LNCaP clone FGC (cell line): ENCODE measurements around the gene TIAM1.

Experiments used
- DNase-seq: peaks from one replicate; pipeline ENCODE4 v3.0.0-alpha.2; 2011; ENCODE audit warnings: low read depth
- H3K4me3 ChIP-seq: 2 replicates; pipeline ENCODE4 v1.5.1; 2011; ENCODE audit warnings: mild to moderate bottlenecking, low read depth, low read length, control low read depth
- TF ChIP-seq, protein P1 (sequence below): IDR thresholded peaks from 2 replicates; pipeline ENCODE4 v1.5.1; 2012; ENCODE audit warnings: mild to moderate bottlenecking; ENCODE audit not compliant: control insufficient read depth, insufficient read depth; ENCODE audit errors: extremely low read depth

Gene TIAM1

GRCh38 chr21:31293986-31294385, 50.1 kb downstream of the TIAM1 start:
- DNase-seq = no peak
- no peak overlapping the region for H3K4me3 ChIP-seq
- TF ChIP-seq, protein P1, sequence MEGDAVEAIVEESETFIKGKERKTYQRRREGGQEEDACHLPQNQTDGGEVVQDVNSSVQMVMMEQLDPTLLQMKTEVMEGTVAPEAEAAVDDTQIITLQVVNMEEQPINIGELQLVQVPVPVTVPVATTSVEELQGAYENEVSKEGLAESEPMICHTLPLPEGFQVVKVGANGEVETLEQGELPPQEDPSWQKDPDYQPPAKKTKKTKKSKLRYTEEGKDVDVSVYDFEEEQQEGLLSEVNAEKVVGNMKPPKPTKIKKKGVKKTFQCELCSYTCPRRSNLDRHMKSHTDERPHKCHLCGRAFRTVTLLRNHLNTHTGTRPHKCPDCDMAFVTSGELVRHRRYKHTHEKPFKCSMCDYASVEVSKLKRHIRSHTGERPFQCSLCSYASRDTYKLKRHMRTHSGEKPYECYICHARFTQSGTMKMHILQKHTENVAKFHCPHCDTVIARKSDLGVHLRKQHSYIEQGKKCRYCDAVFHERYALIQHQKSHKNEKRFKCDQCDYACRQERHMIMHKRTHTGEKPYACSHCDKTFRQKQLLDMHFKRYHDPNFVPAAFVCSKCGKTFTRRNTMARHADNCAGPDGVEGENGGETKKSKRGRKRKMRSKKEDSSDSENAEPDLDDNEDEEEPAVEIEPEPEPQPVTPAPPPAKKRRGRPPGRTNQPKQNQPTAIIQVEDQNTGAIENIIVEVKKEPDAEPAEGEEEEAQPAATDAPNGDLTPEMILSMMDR = no peak

- TF ChIP-seq, protein P1 = no peak
- H3K4me3 ChIP-seq = no peak overlapping the region
- DNase-seq = no peak
Observed at GRCh38 chr21:31290765-31291164, 53.3 kb downstream of the TIAM1 start.

- no peak for DNase-seq
- TF ChIP-seq, protein P1 = no peak
- H3K4me3 ChIP-seq = no peak overlapping the region
Observed at GRCh38 chr21:31289702-31290101, 54.4 kb downstream of the TIAM1 start.

DNA sequence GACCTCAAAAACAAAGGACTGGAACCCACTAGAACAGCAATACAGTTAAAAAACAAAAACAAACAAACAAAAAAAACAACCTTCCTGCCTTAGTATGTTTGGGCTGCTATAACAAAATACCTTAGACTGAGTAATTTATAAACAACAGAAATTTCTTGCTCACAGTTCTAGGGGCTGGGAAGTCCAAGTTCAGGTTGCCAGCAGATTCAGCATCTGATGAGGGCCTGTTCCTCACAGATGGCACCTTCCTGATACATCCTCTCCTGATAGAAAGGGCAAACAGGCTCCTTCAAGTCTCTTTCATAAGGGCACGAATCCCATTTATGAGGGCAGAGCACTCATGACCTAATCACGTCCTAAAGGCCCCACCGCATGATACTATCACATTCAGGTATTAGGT, 55.9 kb downstream of the TIAM1 start:
- DNase-seq = no peak
- no peak overlapping the region for H3K4me3 ChIP-seq
- TF ChIP-seq, protein P1 = no peak

DNA sequence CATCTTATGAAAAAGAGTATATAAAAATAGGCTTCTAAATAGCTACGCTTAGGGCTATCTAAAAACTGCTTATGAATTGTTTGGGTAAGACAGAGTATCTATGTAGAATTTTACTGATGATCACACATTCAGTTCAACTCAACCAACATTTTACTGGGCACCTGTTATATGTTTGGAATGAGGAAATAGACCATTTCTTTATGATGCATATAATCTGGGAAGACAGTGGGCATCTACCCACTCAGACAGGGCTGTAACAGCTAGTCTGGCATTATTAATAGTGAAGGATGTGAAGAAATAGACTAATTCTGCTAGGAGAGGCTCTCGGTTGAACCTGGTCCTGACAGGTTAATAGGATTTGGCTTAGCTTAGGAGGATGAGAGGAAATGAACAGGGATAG, 56.9 kb downstream of the TIAM1 start:
- H3K4me3 ChIP-seq = no peak overlapping the region
- TF ChIP-seq, protein P1 = no peak

DNA sequence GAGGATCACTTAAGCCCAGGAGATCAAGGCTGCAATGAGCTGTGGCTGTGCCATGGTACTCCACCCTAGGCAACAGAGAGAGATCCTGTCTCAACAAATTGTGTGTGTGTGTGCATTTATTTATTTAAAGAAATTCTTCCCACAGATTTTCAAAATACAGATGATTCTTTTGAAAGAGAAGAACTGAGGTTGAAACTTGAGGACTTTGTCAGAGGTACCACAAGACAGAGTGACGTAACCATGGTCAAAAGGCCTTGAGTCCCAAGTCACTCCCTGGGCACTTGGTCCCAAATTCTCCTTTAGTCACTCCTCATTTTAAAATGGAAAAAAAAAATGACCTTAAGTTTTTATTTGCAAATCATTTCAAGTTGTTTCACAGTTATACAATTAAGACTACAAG, 57.4 kb downstream of the TIAM1 start:
- no peak for DNase-seq
- H3K4me3 ChIP-seq = no peak overlapping the region
- TF ChIP-seq, protein P1 = no peak

More for the DNA sequence above, 56.9 kb downstream of the TIAM1 start:
- DNase-seq = no peak

DNA sequence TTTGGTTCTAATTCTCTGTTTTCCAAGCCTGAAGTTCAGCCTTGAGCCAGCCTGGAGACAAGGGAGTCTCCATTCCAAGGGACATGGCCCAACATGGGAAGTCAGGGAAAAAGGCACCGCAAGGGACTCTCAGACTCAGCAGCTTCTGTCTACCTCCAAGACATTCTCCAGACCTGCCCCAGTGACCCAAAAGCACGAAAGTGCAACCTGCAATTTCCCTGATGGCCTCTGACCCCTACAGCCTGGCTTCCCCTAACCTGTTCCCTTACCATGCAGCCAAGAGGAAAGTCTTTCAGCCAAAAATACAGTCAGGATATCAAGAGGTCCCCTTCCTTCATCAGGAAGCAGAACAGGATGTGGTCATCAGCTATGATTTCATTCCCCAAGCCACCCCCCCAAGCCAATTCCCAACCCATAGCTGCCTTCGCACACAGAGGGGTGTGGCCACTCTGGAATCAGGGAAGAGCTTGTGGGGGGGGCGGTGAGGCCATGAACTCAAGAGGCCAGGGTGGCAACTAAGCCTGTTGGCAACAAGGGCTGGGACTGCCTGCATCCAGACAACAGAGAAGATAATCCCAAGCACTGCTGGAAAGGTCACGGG, 59.2 kb downstream of the TIAM1 start:
- no peak overlapping the region for H3K4me3 ChIP-seq
- TF ChIP-seq, protein P1 = no peak
- no peak for DNase-seq
